PC-9 (cell line): ENCODE data around the gene ITPR3. TPM values are rescaled to one million over a fixed set of nuclear protein-coding genes. Genes with fewer than 3 reads are reported as not detected.

Experiments used
- BruUV-seq: library from RNA; stranded (reverse); fragments of 400-500 nt; replicated peaks from 2 replicates; lab custom pipeline; 2021; lab: Mats Ljungman, UMichigan
- CTCF ChIA-PET: fragments of 300-600 bp; sonication (Branson Sonifier 250); formaldehyde crosslinking; loops from one replicate; lab custom pipeline; 2022; ENCODE audit warnings: antibody characterized with exemption; lab: Charles Lee
- POLR2A ChIA-PET: fragments of 300-600 bp; sonication (Branson Sonifier 250); formaldehyde crosslinking; loops from one replicate; lab custom pipeline; 2022; ENCODE audit warnings: antibody characterized with exemption; ENCODE audit not compliant: unreplicated experiment; lab: Charles Lee
- DNase-seq, 2 experiments: peaks; one replicate each; pipeline versions ENCODE4 v3.0.0 to v3.0.0-alpha.2; 2015 to 2022; ENCODE audit warnings: mixed read lengths in 1 of 2
- H2AFZ ChIP-seq: fragments of 200-600 bp; sonication (generic); 2 replicates; pipeline ENCODE4 v1.8.1; 2017; ENCODE audit warnings: antibody characterized with exemption
- H3F3A ChIP-seq: fragments of 200-600 bp; sonication (generic); 2 replicates; pipeline ENCODE4 v1.8.1; 2017; ENCODE audit warnings: antibody characterized with exemption, mild to moderate bottlenecking, low read depth; ENCODE audit not compliant: insufficient read depth
- H3K27ac ChIP-seq: fragments of 200-600 bp; sonication (generic); 2 replicates; pipeline ENCODE4 v1.6.1; 2016; ENCODE audit warnings: mixed run types
- H3K27me3 ChIP-seq: fragments of 200-600 bp; sonication (generic); 2 replicates; pipeline ENCODE4 v1.6.1; 2016; ENCODE audit warnings: low read depth, mixed run types; ENCODE audit not compliant: insufficient read depth
- H3K36me3 ChIP-seq: fragments of 200-600 bp; sonication (generic); 2 replicates; pipeline ENCODE4 v1.6.1; 2016; ENCODE audit warnings: low read depth, mixed run types
- H3K4me1 ChIP-seq: fragments of 200-600 bp; sonication (generic); replicated peaks from 2 replicates; pipeline ENCODE4 v1.6.1; 2016; ENCODE audit warnings: mixed run types; ENCODE audit not compliant: insufficient read depth
- H3K4me2 ChIP-seq: fragments of 200-600 bp; sonication (generic); 2 replicates; pipeline ENCODE4 v1.6.1; 2017; ENCODE audit warnings: mixed run types
- H3K4me3 ChIP-seq: fragments of 200-600 bp; sonication (generic); 2 replicates; pipeline ENCODE4 v1.6.1; 2016; ENCODE audit warnings: mixed run types
- H3K79me2 ChIP-seq: fragments of 200-600 bp; sonication (generic); 2 replicates; pipeline ENCODE4 v1.6.1; 2017; ENCODE audit warnings: low read depth, mixed run types
- H3K9me2 ChIP-seq: fragments of 200-600 bp; sonication (generic); 2 replicates; pipeline ENCODE4 v1.8.1; 2017; ENCODE audit warnings: mild to moderate bottlenecking; ENCODE audit not compliant: insufficient read depth
- H3K9me3 ChIP-seq: fragments of 200-600 bp; sonication (generic); 2 replicates; pipeline ENCODE4 v1.8.1; 2016; ENCODE audit warnings: low read depth; ENCODE audit not compliant: insufficient read depth
- H4K20me1 ChIP-seq: fragments of 200-600 bp; sonication (generic); 2 replicates; pipeline ENCODE4 v1.8.1; 2017; ENCODE audit not compliant: insufficient read depth
- CTCF ChIP-seq: fragments of 200-600 bp; sonication (generic); conservative IDR thresholded peaks from 2 replicates; pipeline ENCODE4 v1.6.1; 2017; ENCODE audit warnings: mixed run types, antibody characterized with exemption, mild to moderate bottlenecking, moderate library complexity
- EZH2 ChIP-seq: fragments of 200-600 bp; sonication (generic); IDR thresholded peaks from 2 replicates; pipeline ENCODE4 v1.8.0; 2017; ENCODE audit warnings: antibody characterized with exemption, low read depth
- intact Hi-C: fragments of 100-400 bp; cut with micrococcal nuclease; formaldehyde crosslinking; loops from one replicate; pipeline ENCODE4 v1.10.0; 2022; ENCODE audit not compliant: unreplicated experiment
- total RNA-seq: library from RNA; stranded (reverse); gene quantifications from 2 replicates; pipeline ENCODE4 v1.2.3, GENCODE V29; 2021

Gene ITPR3
- total RNA-seq, 1 experiment from 2014 or later: 86.9 TPM

DNA sequence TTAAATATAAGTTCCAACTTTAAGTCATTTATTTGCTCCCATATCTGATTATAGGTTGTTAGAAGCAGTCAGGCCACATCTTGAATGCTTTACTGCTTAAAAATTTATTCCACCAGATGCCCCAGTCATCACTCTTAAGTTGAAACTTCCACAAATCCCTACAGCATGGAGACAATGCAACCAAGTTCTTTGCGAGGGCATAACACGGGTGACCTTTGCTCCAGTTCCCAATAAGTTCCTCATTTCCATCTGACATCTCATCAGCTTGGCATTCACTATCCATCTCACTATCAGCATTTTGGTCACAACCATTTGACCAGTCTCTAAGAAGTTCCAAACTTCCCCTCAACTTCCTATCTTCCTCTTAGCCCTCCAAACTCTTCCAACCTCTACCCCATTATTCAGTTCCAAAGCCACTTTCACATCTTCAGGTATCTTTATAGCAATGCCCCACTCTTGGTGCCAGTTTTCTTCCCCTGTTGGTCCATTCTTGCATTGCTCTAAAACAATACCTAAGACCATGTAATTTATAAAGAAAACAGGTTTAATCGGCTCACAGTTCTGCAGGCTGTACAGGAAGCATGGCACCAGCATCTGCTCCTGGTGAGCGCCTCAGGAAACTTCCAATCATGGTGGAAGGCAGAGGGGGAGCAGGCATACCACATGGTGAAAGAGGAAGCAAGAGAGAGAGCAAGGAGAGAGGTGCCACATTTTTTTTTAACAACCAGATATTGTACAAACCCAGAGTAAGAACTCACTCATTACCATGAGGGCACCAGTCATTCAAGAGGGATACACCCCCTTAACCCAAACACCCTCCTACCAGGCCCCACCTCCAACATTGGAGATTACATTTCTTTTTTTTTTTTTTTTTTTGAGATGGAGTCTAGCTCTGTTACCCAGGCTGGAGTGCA is 15.9 kb upstream of the ITPR3 start:
- peaks cover 44% of the 10 kb centered on the region for H3K4me1 ChIP-seq
- no peak overlapping the region for H3K4me3 ChIP-seq
- no peak for TF ChIP-seq EZH2
- TF ChIP-seq CTCF: no peak
- H3K9me2 ChIP-seq: no peaks in the 10 kb centered on the region
- ChIA-PET POLR2A (interaction anchor here (0.6 kb wide), 1 partner anchor 151 kb away, joined by 4 read pairs; no protein-coding TSS in a partner anchor), CTCF (no interaction called here)
- H2AFZ ChIP-seq: no peak overlapping the region
- BruUV-seq: no TSS peak
- no peaks in the 10 kb centered on the region for H3K27me3 ChIP-seq
- no peaks in the 10 kb centered on the region for H4K20me1 ChIP-seq
- peak in 1 of 2 experiments; percentile 74 for DNase-seq
- H3F3A ChIP-seq: peaks cover 30% of the 10 kb centered on the region
- peak overlapping the region; percentile 63 for H3K27ac ChIP-seq
- intact Hi-C loops: no loop called here
- no peaks in the 10 kb centered on the region for H3K36me3 ChIP-seq
- H3K9me3 ChIP-seq: peaks cover 11% of the 10 kb centered on the region
- H3K79me2 ChIP-seq: no peaks in the 10 kb centered on the region
- H3K4me2 ChIP-seq: no peak overlapping the region

- Histone ChIP-seq H4K20me1 (no peaks in the 10 kb centered on the region), H3K36me3 (no peaks in the 10 kb centered on the region), H2AFZ (no peak overlapping the region), H3K9me3 (peaks cover 11% of the 10 kb centered on the region), H3K79me2 (no peaks in the 10 kb centered on the region), H3K27me3 (no peaks in the 10 kb centered on the region), H3K4me3 (no peak overlapping the region), H3K4me1 (peaks cover 46% of the 10 kb centered on the region), H3K9me2 (no peaks in the 10 kb centered on the region), H3K4me2 (no peak overlapping the region), H3K27ac (no peak overlapping the region), H3F3A (peaks cover 26% of the 10 kb centered on the region)
- intact Hi-C loops: no loop called here
- no peak for TF ChIP-seq EZH2
- TF ChIP-seq CTCF: no peak
- DNase-seq: no peak
- ChIA-PET POLR2A (no interaction called here), CTCF (no interaction called here)
- no TSS peak for BruUV-seq
Observed at GRCh38 chr6:33606642-33607041, 14.5 kb upstream of the ITPR3 start.

DNA sequence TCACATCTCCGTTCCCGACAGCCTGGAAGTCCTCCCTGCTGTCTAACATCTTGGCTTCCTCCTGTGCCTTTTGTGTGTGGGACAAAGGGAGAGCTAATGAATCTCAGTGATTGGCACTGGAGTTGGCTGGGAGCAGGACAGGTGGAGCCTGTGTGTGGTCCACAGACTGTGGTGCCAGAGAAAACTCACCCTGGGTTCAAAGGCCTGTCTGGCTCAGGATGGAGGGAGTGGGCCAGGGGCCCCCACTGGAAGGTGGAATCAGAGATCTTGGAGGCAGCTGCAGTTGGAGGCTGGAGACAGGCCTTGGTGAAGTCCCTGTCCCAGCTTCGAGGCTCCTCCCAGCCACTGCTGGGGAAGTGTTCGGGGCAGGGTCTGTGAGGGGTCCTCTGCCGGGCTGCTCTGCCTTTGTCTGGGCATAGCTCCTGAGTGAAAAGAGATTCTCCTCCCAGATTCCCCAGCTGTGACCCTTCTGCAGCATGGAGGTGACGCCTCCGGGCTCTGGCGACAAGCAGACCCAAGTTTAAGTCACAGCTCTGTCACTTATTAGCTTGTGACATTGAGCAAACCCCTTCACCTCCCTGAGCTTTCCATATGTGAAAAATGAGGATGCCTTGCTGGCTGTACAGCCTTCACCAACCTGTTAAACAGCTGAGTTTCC is 13.9 kb upstream of the ITPR3 start:
- CTCF ChIA-PET: no interaction called here
- Histone ChIP-seq H3K36me3 (no peaks in the 10 kb centered on the region), H3K4me1 (peaks cover 50% of the 10 kb centered on the region), H3K9me2 (no peaks in the 10 kb centered on the region), H4K20me1 (no peaks in the 10 kb centered on the region), H3K27ac (no peak overlapping the region), H3K9me3 (peaks cover 11% of the 10 kb centered on the region), H3K79me2 (no peaks in the 10 kb centered on the region), H3K27me3 (no peaks in the 10 kb centered on the region), H3K4me3 (no peak overlapping the region), H3K4me2 (no peak overlapping the region), H2AFZ (no peak overlapping the region), H3F3A (peaks cover 30% of the 10 kb centered on the region)
- POLR2A ChIA-PET: no interaction called here
- no TSS peak for BruUV-seq
- intact Hi-C loops: no loop called here
- TF ChIP-seq EZH2 (no peak), CTCF (no peak)
- no peak for DNase-seq
